ENCODE measurements around the gene LYPD5.
A peak's percentile ranks its signal among the peaks of the same experiment; 100 is the strongest.
"Not testable (repeated sequence)": the region's sequence is repeated elsewhere in the genome, so short reads cannot be mapped to it uniquely, and the experiment has no call there.

LYPD5 gene

DNA sequence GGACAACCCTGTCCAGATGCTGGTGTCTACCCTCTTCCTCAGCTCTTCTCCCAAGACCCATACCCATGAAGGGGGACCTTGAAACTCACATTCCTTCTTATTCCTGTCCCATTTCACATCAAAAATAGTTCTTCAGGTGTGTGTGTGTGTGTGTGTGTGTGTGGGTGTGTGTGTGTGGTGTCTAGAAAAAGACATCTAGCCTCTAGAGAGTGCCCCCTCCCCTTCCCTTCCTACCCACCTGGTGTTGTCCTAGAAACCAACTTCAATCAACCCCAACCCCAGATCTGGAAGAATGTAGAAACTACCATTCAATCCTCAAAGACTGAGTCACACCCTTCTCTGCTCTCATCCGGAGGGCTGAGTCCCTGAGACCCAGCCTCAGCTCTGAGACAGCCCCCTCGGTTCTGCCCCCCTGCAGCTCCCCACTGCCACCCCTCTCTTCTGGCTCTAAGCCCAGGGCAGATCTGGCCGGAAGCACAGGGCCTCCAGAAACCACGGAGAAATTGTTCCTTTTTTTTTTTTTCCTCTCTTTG lies 25.0 kb downstream of the LYPD5 start:
- Histone ChIP-seq H3K9ac (ENCODE audit: low read depth, low read length) (no peak overlapping the region), H3K36me3 (ENCODE audit: insufficient read depth, low read length) (no peaks in the 10 kb centered on the region), H3K9me3 (ENCODE audit: control insufficient read depth, insufficient read depth, low read length) (no peaks in the 10 kb centered on the region), H3K4me1 (ENCODE audit: insufficient read depth, low read length) (peaks cover 33% of the 10 kb centered on the region)

DNA sequence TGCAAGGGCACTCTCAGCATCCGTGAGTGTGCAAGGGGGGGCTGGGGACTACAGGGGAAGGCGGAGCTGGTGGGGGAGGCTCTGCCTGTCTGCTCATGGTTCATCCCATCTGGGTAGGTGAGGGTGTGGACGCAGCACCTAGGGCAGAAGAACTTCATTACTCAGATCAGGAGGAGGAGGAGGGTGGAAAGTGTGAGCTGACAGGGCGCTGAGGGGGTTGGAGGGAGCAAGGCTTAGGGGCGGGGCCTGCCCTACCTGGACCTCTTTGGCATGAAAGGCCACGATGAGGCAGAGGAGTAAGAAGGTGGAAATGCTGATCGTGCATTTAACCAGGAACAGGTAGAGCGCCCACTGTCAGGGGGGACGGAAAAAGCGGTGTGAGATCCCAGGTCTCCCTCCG lies 26.0 kb downstream of the LYPD5 start:
- Histone ChIP-seq H3K9ac (ENCODE audit: low read depth, low read length) (no peak overlapping the region), H3K9me3 (ENCODE audit: control insufficient read depth, insufficient read depth, low read length) (no peaks in the 10 kb centered on the region), H3K4me1 (ENCODE audit: insufficient read depth, low read length) (peaks cover 33% of the 10 kb centered on the region), H3K36me3 (ENCODE audit: insufficient read depth, low read length) (no peaks in the 10 kb centered on the region)

GRCh38 chr19:43775299-43775890 lies 26.9 kb downstream of the LYPD5 start:
- Histone ChIP-seq H3K9me3 (ENCODE audit: control insufficient read depth, insufficient read depth, low read length) (no peaks in the 10 kb centered on the region), H3K9ac (ENCODE audit: low read depth, low read length) (no peak overlapping the region), H3K36me3 (ENCODE audit: insufficient read depth, low read length) (no peaks in the 10 kb centered on the region), H3K4me1 (ENCODE audit: insufficient read depth, low read length) (peaks cover 30% of the 10 kb centered on the region)

DNA sequence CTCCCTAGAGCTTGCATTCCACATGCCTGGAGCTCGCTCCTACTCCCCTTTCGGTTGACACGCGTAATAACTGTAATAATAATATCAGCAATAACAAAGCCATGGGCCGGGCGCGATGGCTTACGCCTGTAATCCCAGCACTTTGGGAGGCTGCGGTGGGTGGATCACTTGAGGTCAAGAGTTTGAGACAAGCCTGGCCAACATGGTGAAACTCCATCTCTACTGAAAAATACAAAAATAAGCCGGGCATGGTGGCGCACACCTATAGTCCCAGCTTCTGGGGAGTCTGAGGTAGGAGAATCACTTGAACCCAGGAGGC lies 27.3 kb downstream of the LYPD5 start:
- Histone ChIP-seq H3K4me1 (ENCODE audit: insufficient read depth, low read length) (peaks cover 28% of the 10 kb centered on the region), H3K9ac (ENCODE audit: low read depth, low read length) (peak overlapping the region; percentile 59; the same call in 1 of the 2 replicates)
- H3K36me3 ChIP-seq (ENCODE audit: insufficient read depth, low read length); H3K9me3 ChIP-seq (ENCODE audit: control insufficient read depth, insufficient read depth, low read length): not testable (repeated sequence)

DNA sequence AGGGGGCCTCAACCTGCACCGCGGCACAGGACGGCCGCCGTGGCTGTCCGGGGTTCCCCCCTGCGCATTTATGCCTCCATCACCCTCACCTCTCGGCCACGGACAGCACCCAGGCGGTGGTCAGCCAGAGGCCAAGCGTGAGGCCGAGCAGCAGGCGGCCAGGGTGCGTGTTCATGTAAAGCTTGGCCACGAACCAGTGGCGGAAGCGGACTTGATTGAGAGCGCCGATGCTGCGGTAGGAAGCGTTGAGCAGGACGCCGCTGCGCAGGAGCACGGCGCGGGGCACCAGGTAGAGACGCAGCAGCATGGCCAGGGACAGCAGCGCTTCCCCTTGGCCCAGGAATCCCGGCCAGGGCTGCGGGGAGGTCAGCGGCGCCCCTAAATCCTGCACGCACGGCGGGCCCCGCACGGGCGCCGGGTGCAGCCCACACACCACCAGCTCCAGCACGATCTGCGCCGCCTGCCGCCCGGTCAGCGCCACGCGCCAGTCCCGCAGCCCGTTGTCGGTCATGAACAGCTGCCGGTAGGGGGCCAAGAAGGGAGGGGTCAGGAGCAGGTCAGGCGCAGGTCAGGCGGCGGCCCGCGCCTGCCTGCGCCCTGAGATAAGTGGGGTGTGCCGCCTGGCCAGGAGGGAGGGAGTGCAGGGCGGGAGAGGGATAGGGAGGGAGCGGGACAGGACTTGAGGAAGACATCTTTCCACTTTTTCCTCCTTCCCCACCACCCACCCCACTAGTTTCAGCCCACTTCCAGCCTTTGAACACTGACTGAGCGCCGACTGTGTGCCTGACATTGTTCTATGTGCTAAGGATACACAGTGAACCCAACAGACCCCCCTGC lies 27.9 kb downstream of the LYPD5 start:
- Histone ChIP-seq H3K36me3 (ENCODE audit: insufficient read depth, low read length) (no peaks in the 10 kb centered on the region), H3K4me1 (ENCODE audit: insufficient read depth, low read length) (peaks cover 22% of the 10 kb centered on the region; the same call in 1 of the 2 replicates), H3K9me3 (ENCODE audit: control insufficient read depth, insufficient read depth, low read length) (no peaks in the 10 kb centered on the region), H3K9ac (ENCODE audit: low read depth, low read length) (peak overlapping the region; percentile 59)

DNA sequence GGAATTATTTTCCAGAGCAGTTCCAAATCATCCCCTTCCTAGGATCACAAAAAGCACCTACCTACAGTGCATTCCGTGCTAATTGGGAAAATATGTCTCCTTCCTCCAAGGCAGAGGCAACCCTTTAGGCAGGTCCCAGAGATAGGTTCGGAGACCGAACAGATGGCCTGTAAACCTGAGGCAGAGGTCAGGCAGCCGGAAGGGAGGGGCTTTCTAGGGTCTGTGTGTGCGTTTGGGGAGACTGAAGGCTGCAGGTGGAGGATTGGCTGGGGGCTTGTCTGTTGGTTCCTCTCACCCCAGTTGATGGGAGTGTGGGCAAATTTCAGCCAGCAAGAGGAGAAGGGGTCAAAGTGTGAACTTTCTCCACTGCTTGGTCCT lies 28.5 kb downstream of the LYPD5 start:
- peak overlapping the region; percentile 59 for H3K9ac ChIP-seq (ENCODE audit: low read depth, low read length)
- peaks cover 20% of the 10 kb centered on the region; the same call in 1 of the 2 replicates for H3K4me1 ChIP-seq (ENCODE audit: insufficient read depth, low read length)
- H3K9me3 ChIP-seq (ENCODE audit: control insufficient read depth, insufficient read depth, low read length): no peaks in the 10 kb centered on the region
- H3K36me3 ChIP-seq (ENCODE audit: insufficient read depth, low read length): no peaks in the 10 kb centered on the region

DNA sequence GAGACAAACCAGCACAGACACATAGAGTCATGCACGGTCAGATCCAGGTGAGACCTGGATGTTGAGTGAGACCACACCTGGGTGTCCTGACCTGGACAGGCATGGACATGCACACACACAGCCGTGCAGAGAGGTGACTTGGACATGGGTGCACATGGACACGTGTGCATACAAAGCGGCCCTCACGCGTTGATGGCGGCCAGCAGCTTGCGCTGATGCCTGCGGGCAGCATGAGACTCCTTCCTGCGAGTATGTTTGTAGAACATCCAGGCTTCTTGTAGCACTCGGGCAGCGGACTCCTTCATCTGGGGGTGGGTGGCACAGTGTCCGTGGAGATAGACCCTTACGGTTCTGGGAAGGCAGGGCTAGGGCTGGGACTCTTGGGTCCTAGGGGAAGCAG lies 33.0 kb downstream of the LYPD5 start:
- Histone ChIP-seq H3K36me3 (ENCODE audit: insufficient read depth, low read length) (no peaks in the 10 kb centered on the region), H3K9me3 (ENCODE audit: control insufficient read depth, insufficient read depth, low read length) (no peaks in the 10 kb centered on the region), H3K4me1 (ENCODE audit: insufficient read depth, low read length) (peaks cover 20% of the 10 kb centered on the region; the same call in 1 of the 2 replicates), H3K9ac (ENCODE audit: low read depth, low read length) (no peak overlapping the region)

- Histone ChIP-seq H3K4me1 (ENCODE audit: insufficient read depth, low read length) (peaks cover 26% of the 10 kb centered on the region; the same call in 1 of the 2 replicates), H3K36me3 (ENCODE audit: insufficient read depth, low read length) (no peaks in the 10 kb centered on the region), H3K9ac (ENCODE audit: low read depth, low read length) (no peak overlapping the region), H3K9me3 (ENCODE audit: control insufficient read depth, insufficient read depth, low read length) (no peaks in the 10 kb centered on the region)
These were observed 33.8 kb downstream of the LYPD5 start for GRCh38 chr19:43768273-43769050.

DNA sequence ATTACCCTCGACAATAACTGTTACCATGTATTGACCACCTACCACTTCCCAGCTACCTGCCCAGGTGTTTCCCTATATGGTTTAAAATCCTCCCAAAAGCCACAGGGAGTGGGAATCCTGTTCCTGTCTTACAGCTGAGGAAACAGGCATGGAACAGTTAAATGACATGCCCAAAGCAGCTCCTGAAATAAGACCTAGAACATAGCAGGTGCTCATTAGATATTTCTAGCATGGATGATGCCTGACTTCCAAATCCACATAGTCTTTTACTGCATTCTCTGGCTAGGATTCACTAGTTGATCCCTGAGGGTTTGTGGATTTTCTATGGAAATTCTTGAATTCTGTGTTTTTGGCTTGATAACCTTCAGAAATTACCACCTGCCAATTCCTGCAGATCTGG lies 34.4 kb downstream of the LYPD5 start:
- Histone ChIP-seq H3K36me3 (ENCODE audit: insufficient read depth, low read length) (no peaks in the 10 kb centered on the region), H3K4me1 (ENCODE audit: insufficient read depth, low read length) (peaks cover 24% of the 10 kb centered on the region; the same call in 1 of the 2 replicates), H3K9me3 (ENCODE audit: control insufficient read depth, insufficient read depth, low read length) (no peaks in the 10 kb centered on the region), H3K9ac (ENCODE audit: low read depth, low read length) (no peak overlapping the region)

DNA sequence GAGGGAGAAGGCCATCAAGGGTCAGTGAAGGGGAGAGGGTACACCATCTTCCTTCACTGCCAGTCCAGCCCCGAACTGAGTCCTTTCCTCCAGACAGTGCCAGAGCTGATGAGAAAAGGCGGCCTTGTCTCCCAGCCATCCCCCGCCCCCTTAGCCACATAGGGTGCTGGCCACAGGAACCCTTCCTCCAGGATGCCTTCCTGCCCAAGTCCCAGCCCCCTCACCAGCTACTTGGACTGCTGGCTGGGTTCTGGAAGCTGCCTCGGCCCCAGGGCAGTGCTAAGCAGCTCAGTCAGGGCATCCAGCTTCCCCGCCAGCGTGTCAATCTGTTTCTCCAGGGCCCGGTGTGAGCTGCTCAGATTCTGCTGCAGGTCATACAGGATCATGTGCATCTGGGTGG lies 34.9 kb downstream of the LYPD5 start:
- H3K4me1 ChIP-seq (ENCODE audit: insufficient read depth, low read length): peaks cover 24% of the 10 kb centered on the region; the same call in 1 of the 2 replicates
- no peak overlapping the region for H3K9ac ChIP-seq (ENCODE audit: low read depth, low read length)
- no peaks in the 10 kb centered on the region for H3K36me3 ChIP-seq (ENCODE audit: insufficient read depth, low read length)
- H3K9me3 ChIP-seq (ENCODE audit: control insufficient read depth, insufficient read depth, low read length): no peaks in the 10 kb centered on the region

- Histone ChIP-seq H3K9me3 (ENCODE audit: control insufficient read depth, insufficient read depth, low read length) (no peaks in the 10 kb centered on the region), H3K4me1 (ENCODE audit: insufficient read depth, low read length) (peaks cover 24% of the 10 kb centered on the region; the same call in 1 of the 2 replicates), H3K9ac (ENCODE audit: low read depth, low read length) (no peak overlapping the region), H3K36me3 (ENCODE audit: insufficient read depth, low read length) (no peaks in the 10 kb centered on the region)
These were observed 35.5 kb downstream of the LYPD5 start for GRCh38 chr19:43766755-43767043.

DNA sequence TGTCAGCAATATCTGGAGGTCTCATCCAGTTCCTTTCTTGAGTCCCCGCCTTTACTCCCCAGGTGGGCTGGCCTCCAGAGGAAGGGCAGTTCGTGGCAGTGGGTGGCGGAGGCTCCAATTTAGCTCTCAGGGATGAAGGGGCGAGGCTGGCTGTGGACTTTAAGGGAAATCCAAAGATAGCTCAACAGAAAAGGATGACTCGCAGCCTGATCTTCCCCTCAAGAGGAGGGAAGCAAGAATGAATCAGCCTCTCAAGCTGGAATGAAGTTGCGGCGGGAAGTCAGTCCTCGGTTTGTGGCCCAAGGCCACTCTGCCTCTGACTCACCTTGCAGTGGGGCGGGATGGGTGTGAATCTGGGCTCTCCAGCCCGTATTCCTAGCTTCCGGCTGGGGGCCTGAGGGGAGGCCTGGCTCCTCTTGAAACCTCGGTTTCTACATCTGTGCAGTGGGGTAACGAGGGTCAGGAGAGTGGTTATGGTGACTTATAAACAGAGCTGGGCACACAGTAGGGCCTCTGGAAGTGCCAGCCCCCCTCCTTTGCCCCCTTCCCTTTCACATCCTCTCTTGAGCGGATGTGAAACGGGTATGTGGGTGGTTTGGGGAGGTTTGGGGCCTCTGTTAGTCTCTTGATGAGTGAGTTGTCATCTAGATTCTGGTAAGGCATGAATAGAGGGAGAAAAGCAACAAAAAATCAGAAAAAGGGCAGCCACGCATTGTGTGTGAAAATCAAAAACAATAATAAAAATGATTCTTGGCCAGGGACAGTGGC lies 37.0 kb downstream of the LYPD5 start:
- H3K36me3 ChIP-seq (ENCODE audit: insufficient read depth, low read length): no peaks in the 10 kb centered on the region
- peak overlapping the region; percentile 1; the same call in 1 of the 2 replicates for H3K9ac ChIP-seq (ENCODE audit: low read depth, low read length)
- peaks cover 24% of the 10 kb centered on the region; the same call in 1 of the 2 replicates for H3K4me1 ChIP-seq (ENCODE audit: insufficient read depth, low read length)
- H3K9me3 ChIP-seq (ENCODE audit: control insufficient read depth, insufficient read depth, low read length): no peaks in the 10 kb centered on the region

- peaks cover 24% of the 10 kb centered on the region; the same call in 1 of the 2 replicates for H3K4me1 ChIP-seq (ENCODE audit: insufficient read depth, low read length)
- H3K36me3 ChIP-seq (ENCODE audit: insufficient read depth, low read length); H3K9me3 ChIP-seq (ENCODE audit: control insufficient read depth, insufficient read depth, low read length): not testable (repeated sequence)
- peak overlapping the region; percentile 1; the same call in 1 of the 2 replicates for H3K9ac ChIP-seq (ENCODE audit: low read depth, low read length)
These were observed 37.6 kb downstream of the LYPD5 start for GRCh38 chr19:43764684-43765083.

DNA sequence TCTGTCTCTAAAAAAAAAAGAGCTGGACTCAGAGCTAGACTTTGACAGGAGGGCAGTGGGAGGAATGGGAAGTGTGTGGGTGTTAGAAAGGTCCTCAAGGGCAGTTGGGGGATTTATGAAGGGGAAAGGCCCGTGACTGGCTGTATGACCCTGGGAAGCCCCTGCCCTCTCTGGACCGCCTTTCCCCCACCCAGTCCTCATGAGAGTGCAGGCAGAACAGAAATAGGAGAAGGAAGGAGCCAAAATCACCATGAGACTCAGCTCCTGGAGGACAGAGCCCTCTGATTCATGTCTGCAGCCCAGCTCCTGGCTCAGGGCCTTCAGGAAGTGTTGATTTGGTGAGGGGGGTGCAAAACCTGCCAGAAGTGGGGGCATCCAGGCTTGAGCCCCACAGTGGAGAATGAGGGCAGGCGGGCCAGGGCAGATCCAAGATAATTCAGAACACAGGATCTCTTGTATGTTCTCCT lies 38.7 kb downstream of the LYPD5 start:
- H3K4me1 ChIP-seq (ENCODE audit: insufficient read depth, low read length): peaks cover 30% of the 10 kb centered on the region; the same call in 1 of the 2 replicates
- H3K9ac ChIP-seq (ENCODE audit: low read depth, low read length): no peak overlapping the region
- no peaks in the 10 kb centered on the region for H3K36me3 ChIP-seq (ENCODE audit: insufficient read depth, low read length)
- no peaks in the 10 kb centered on the region for H3K9me3 ChIP-seq (ENCODE audit: control insufficient read depth, insufficient read depth, low read length)

Measured in ES-I3 (cell line).